ENCODE measurements around the gene SMAD7. TPM values are rescaled to one million over a fixed set of nuclear protein-coding genes. Genes with fewer than 3 reads are reported as not detected.

The SMAD7 gene
- polyA plus RNA-seq, 4 donors: 17.2 to 64.1 (median 21.2) TPM

- no peak overlapping the region for H3K27ac ChIP-seq (ENCODE audit: low read depth in 1 of 3, low read length in 2 of 3)
- peaks cover 0 to 10% (median 0%) of the 10 kb centered on the region in 3 donors for H3K4me1 ChIP-seq (ENCODE audit: control insufficient read depth in 3 of 3, insufficient read depth in 2 of 3, low read depth in 1 of 3, low read length in 2 of 3)
- DNase-seq (no peak), FAIRE-seq (no peak)
- no peaks in the 10 kb centered on the region for H3K36me3 ChIP-seq (ENCODE audit: control insufficient read depth in 3 of 3, insufficient read depth in 2 of 3, low read depth in 1 of 3, low read length in 3 of 3)
- H3K9me3 ChIP-seq (ENCODE audit: control insufficient read depth in 2 of 2, insufficient read depth in 1 of 2, low read depth in 1 of 2, low read length in 1 of 2): no peaks in the 10 kb centered on the region
- no peak overlapping the region for H3K4me3 ChIP-seq (ENCODE audit: low read depth in 1 of 3, low read length in 3 of 3)
- no peaks in the 10 kb centered on the region for H3K27me3 ChIP-seq (ENCODE audit: control insufficient read depth in 3 of 3, insufficient read depth in 3 of 3, low read length in 3 of 3)
- 81 to 89% (median 88%) methylated on average over 11 of the region's 11 CpGs for WGBS, 3 donors
Measured at GRCh38 chr18:48968412-48969215, 17.8 kb upstream of the SMAD7 start.

DNA sequence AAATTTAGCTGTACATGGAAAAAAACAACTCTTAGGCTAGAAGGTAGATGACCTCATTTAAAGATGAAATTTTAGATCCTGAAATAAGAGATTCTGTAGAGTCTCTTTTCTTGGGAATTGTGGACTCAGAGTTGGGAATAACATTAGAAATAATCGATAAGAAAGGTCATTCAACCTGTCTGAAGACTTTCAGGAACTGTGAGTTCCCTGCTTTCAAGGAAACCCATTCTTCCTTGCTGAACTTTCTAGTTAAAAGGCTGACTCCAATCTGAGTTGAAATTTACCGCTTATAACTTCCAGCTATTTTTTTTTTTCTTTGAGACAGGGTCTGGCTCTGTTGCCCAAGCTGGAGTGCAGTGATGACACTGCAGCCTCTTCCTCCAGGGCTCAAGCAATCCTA is 16.8 kb upstream of the SMAD7 start:
- FAIRE-seq (no peak), DNase-seq (no peak)
- Histone ChIP-seq H3K36me3 (ENCODE audit: control insufficient read depth in 3 of 3, insufficient read depth in 2 of 3, low read depth in 1 of 3, low read length in 3 of 3) (no peaks in the 10 kb centered on the region), H3K27ac (ENCODE audit: low read depth in 1 of 3, low read length in 2 of 3) (no peak overlapping the region), H3K27me3 (ENCODE audit: control insufficient read depth in 3 of 3, insufficient read depth in 3 of 3, low read length in 3 of 3) (no peaks in the 10 kb centered on the region), H3K4me1 (ENCODE audit: control insufficient read depth in 3 of 3, insufficient read depth in 2 of 3, low read depth in 1 of 3, low read length in 2 of 3) (peaks cover 0 to 3% (median 0%) of the 10 kb centered on the region in 3 donors), H3K9me3 (ENCODE audit: control insufficient read depth in 2 of 2, insufficient read depth in 1 of 2, low read depth in 1 of 2, low read length in 1 of 2) (no peaks in the 10 kb centered on the region), H3K4me3 (ENCODE audit: low read depth in 1 of 3, low read length in 3 of 3) (no peak overlapping the region)
- 77 to 94% (median 90%) methylated on average over 2 of the region's 2 CpGs for WGBS, 3 donors

GRCh38 chr18:48966523-48966922 is 15.8 kb upstream of the SMAD7 start:
- H3K4me3 ChIP-seq (ENCODE audit: low read depth in 1 of 3, low read length in 3 of 3): no peak overlapping the region
- H3K36me3 ChIP-seq (ENCODE audit: control insufficient read depth in 3 of 3, insufficient read depth in 2 of 3, low read depth in 1 of 3, low read length in 3 of 3): no peaks in the 10 kb centered on the region
- 91 to 92% (median 92%) methylated on average over 1 of the region's 1 CpG for WGBS, 3 donors
- no peak for FAIRE-seq
- H3K27me3 ChIP-seq (ENCODE audit: control insufficient read depth in 3 of 3, insufficient read depth in 3 of 3, low read length in 3 of 3): no peaks in the 10 kb centered on the region
- no peaks in the 10 kb centered on the region for H3K9me3 ChIP-seq (ENCODE audit: control insufficient read depth in 2 of 2, insufficient read depth in 1 of 2, low read depth in 1 of 2, low read length in 1 of 2)
- no peak overlapping the region for H3K27ac ChIP-seq (ENCODE audit: low read depth in 1 of 3, low read length in 2 of 3)
- DNase-seq: no peak
- H3K4me1 ChIP-seq (ENCODE audit: control insufficient read depth in 3 of 3, insufficient read depth in 2 of 3, low read depth in 1 of 3, low read length in 2 of 3): no peaks in the 10 kb centered on the region

DNA sequence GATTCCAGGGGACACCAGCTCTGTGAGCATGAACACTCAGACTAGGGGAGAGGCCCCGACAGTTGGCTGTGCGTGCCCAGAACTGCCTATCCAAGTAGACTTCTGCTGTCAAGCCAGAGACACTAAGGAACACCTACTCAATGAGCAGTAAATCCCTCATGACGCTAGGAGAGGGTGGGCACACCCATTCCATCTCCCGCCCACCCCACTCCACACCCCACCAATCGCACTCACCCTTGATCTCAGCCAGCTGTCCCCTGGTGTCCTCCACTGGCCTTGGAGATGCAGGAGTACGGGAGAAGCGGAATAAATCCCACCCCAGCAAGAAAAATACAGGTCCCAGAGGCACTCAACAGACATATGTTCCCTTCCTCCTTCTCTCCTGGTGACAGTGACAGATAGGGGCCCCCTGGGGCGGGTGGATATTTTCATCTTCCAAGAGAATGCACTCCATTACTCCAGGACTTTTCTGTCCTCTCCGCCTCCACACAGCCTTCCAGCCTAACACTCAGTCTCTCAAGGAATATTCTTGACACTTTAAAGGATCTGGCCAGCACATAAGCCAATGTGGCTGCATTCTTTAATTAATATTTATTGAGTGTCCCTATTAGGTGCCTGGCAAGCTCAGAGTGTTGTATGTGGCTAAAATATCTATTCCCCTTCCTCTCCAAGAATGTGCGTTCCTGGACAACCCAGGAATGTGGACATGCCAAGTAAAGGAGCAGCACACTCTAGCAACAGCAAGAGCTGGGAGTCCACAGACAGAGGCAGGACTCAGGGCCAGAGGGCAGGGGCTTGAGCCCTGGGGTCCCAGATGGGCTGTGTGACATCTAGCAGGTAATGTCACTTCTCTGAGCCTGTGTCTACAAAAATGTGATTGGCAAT is 13.1 kb upstream of the SMAD7 start:
- 79 to 86% (median 79%) methylated on average over 9 to 10 of the region's 10 CpGs for WGBS, 3 donors
- no peaks in the 10 kb centered on the region for H3K9me3 ChIP-seq (ENCODE audit: control insufficient read depth in 2 of 2, insufficient read depth in 1 of 2, low read depth in 1 of 2, low read length in 1 of 2)
- no peak for DNase-seq
- H3K4me3 ChIP-seq (ENCODE audit: low read depth in 1 of 3, low read length in 3 of 3): no peak overlapping the region
- H3K27ac ChIP-seq (ENCODE audit: low read depth in 1 of 3, low read length in 2 of 3): no peak overlapping the region
- peaks cover 0 to 16% (median 2%) of the 10 kb centered on the region in 3 donors for H3K4me1 ChIP-seq (ENCODE audit: control insufficient read depth in 3 of 3, insufficient read depth in 2 of 3, low read depth in 1 of 3, low read length in 2 of 3)
- H3K36me3 ChIP-seq (ENCODE audit: control insufficient read depth in 3 of 3, insufficient read depth in 2 of 3, low read depth in 1 of 3, low read length in 3 of 3): no peaks in the 10 kb centered on the region
- no peaks in the 10 kb centered on the region for H3K27me3 ChIP-seq (ENCODE audit: control insufficient read depth in 3 of 3, insufficient read depth in 3 of 3, low read length in 3 of 3)
- no peak for FAIRE-seq

- no peak for DNase-seq
- FAIRE-seq: no peak
- H3K27ac ChIP-seq (ENCODE audit: low read depth in 1 of 3, low read length in 2 of 3): peak overlapping the region in 1 of 3 donors; percentile 7
- no peaks in the 10 kb centered on the region for H3K36me3 ChIP-seq (ENCODE audit: control insufficient read depth in 3 of 3, insufficient read depth in 2 of 3, low read depth in 1 of 3, low read length in 3 of 3)
- H3K4me3 ChIP-seq (ENCODE audit: low read depth in 1 of 3, low read length in 3 of 3): no peak overlapping the region
- H3K4me1 ChIP-seq (ENCODE audit: control insufficient read depth in 3 of 3, insufficient read depth in 2 of 3, low read depth in 1 of 3, low read length in 2 of 3): peaks cover 0 to 16% (median 2%) of the 10 kb centered on the region in 3 donors
- 73 to 96% (median 88%) methylated on average over 3 of the region's 3 CpGs for WGBS, 3 donors
- no peaks in the 10 kb centered on the region for H3K9me3 ChIP-seq (ENCODE audit: control insufficient read depth in 2 of 2, insufficient read depth in 1 of 2, low read depth in 1 of 2, low read length in 1 of 2)
- no peaks in the 10 kb centered on the region for H3K27me3 ChIP-seq (ENCODE audit: control insufficient read depth in 3 of 3, insufficient read depth in 3 of 3, low read length in 3 of 3)
Measured at GRCh38 chr18:48962994-48963561, 12.3 kb upstream of the SMAD7 start.

DNA sequence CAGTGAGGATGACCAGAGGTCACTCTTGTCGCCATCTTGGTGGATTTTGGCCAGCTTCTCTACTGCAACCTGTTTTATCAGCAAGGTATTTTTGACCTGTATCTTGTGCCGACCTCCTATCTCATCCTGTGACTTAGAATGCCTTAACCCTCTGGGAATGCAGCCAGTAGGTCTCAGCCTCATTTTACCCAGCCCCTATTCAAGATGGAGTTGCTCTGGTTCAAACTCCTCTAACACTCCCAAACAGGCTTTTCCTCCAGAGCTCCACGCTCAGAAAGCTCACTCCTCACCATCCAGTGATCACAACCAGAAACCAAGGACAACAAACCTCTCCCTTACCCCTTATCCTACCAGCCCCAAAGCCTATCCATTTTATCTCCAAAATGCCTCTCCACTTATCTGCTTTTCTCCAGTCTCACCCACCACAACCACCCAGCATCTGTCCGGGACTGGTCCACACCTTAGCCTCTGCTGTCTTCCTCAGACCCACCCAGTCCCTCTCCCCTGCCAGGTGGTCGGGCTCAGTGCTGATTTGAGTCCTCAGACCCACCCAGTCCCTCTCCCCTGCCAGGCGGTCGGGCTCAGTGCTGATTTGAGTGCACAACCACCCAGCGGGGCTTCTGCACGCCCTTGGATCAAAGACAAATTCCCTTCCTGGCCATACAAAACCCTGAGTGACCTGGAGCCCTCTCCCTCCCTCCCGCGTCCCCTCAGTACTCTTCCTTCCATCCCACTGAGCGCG is 11.7 kb upstream of the SMAD7 start:
- Histone ChIP-seq H3K9me3 (ENCODE audit: control insufficient read depth in 2 of 2, insufficient read depth in 1 of 2, low read depth in 1 of 2, low read length in 1 of 2) (no peaks in the 10 kb centered on the region), H3K4me1 (ENCODE audit: control insufficient read depth in 3 of 3, insufficient read depth in 2 of 3, low read depth in 1 of 3, low read length in 2 of 3) (peaks cover 0 to 22% (median 2%) of the 10 kb centered on the region in 3 donors), H3K36me3 (ENCODE audit: control insufficient read depth in 3 of 3, insufficient read depth in 2 of 3, low read depth in 1 of 3, low read length in 3 of 3) (no peaks in the 10 kb centered on the region), H3K4me3 (ENCODE audit: low read depth in 1 of 3, low read length in 3 of 3) (no peak overlapping the region), H3K27me3 (ENCODE audit: control insufficient read depth in 3 of 3, insufficient read depth in 3 of 3, low read length in 3 of 3) (no peaks in the 10 kb centered on the region), H3K27ac (ENCODE audit: low read depth in 1 of 3, low read length in 2 of 3) (peak overlapping the region in 1 of 3 donors; percentile 7)
- DNase-seq: no peak
- no peak for FAIRE-seq
- 77 to 83% (median 82%) methylated on average over 13 of the region's 13 CpGs for WGBS, 3 donors

GRCh38 chr18:48961547-48961946 is 10.8 kb upstream of the SMAD7 start:
- H3K4me1 ChIP-seq (ENCODE audit: control insufficient read depth in 3 of 3, insufficient read depth in 2 of 3, low read depth in 1 of 3, low read length in 2 of 3): peaks cover 0 to 22% (median 2%) of the 10 kb centered on the region in 3 donors
- FAIRE-seq: no peak
- no peaks in the 10 kb centered on the region for H3K27me3 ChIP-seq (ENCODE audit: control insufficient read depth in 3 of 3, insufficient read depth in 3 of 3, low read length in 3 of 3)
- H3K9me3 ChIP-seq (ENCODE audit: control insufficient read depth in 2 of 2, insufficient read depth in 1 of 2, low read depth in 1 of 2, low read length in 1 of 2): no peaks in the 10 kb centered on the region
- H3K36me3 ChIP-seq (ENCODE audit: control insufficient read depth in 3 of 3, insufficient read depth in 2 of 3, low read depth in 1 of 3, low read length in 3 of 3): no peaks in the 10 kb centered on the region
- no peak overlapping the region for H3K4me3 ChIP-seq (ENCODE audit: low read depth in 1 of 3, low read length in 3 of 3)
- peak overlapping the region; percentile 45 to 54 (median 46) for H3K27ac ChIP-seq (ENCODE audit: low read depth in 1 of 3, low read length in 2 of 3)
- peak; percentile 48 to 77 for DNase-seq
- WGBS, 3 donors: 19 to 64% (median 35%) methylated on average over 12 of the region's 12 CpGs

Data from small intestine (tissue), 7 donors.